ENCODE results near the gene OTOA. TPM values are rescaled to one million over a fixed set of nuclear protein-coding genes. Genes with fewer than 3 reads are reported as not detected.

The OTOA gene
- total and polyA plus RNA-seq, 4 donors, result 0.21 to 0.32 TPM; not detected in 2

Other genes with a start within 250 kb of the OTOA start
- gene METTL9, start 64.4 kb upstream of the OTOA start, total RNA-seq, result 10 to 100 TPM; 50.0 to 67.8 TPM
- 10 to 100 TPM; 54.9 to 98.2 TPM for gene METTL9, start 64.4 kb upstream of the OTOA start, polyA plus RNA-seq
- gene IGSF6, start 11.4 kb upstream of the OTOA start, total RNA-seq, result 1 to 10 TPM; 4.4 to 7.2 TPM
- gene IGSF6, start 11.4 kb upstream of the OTOA start, polyA plus RNA-seq, result 1 to 10 TPM in 1 of 2 donors, under 1 TPM in 1; 0.95 to 6.5 TPM
- gene NPIPB4, start 193.8 kb downstream of the OTOA start, total RNA-seq, result 100 to 1,000 TPM; 231 to 240 TPM
- 10 to 100 TPM in 1 of 2 donors, 1 to 10 TPM in 1; 6.1 to 22.3 TPM for gene NPIPB4, start 193.8 kb downstream of the OTOA start, polyA plus RNA-seq

Measured in aorta (tissue), 4 donors.